ENCODE results near the gene FBXL22.

GRCh38 chr15:63587527-63587926, 9.7 kb upstream of the FBXL22 start:
- TF ChIP-seq EZH2 (IDR thresholded peaks at IDR 0.05; ENCODE audit: borderline replicate concordance), result no peak
- TF ChIP-seq CTCF (IDR thresholded peaks at IDR 0.05; ENCODE audit: poor library complexity), result no peak
- no peak for TF ChIP-seq EZH2phosphoT487 (IDR thresholded peaks at IDR 0.05; ENCODE audit: low read depth, severe bottlenecking, unreplicated experiment)
